M059J (cell line): ENCODE data around the gene TNKS2. TPM values are rescaled to one million over a fixed set of nuclear protein-coding genes. Genes with fewer than 3 reads are reported as not detected.
"Not testable (repeated sequence)": the region's sequence is repeated elsewhere in the genome, so short reads cannot be mapped to it uniquely, and the experiment has no call there.

Experiments used
- DNase-seq: peaks from one replicate; pipeline ENCODE4 v3.0.0-alpha.2; 2012; ENCODE audit warnings: low read depth
- total RNA-seq: library from RNA; depleted of rRNA; stranded (reverse); fragments of >200 nt; shearing (Covaris generic); gene quantifications from 2 replicates; pipeline ENCODE4 v1.2.3, GENCODE V29; 2014; rRNA removed

Gene TNKS2
- 17.3 and 30.0 TPM in 2 replicates for total RNA-seq

DNA sequence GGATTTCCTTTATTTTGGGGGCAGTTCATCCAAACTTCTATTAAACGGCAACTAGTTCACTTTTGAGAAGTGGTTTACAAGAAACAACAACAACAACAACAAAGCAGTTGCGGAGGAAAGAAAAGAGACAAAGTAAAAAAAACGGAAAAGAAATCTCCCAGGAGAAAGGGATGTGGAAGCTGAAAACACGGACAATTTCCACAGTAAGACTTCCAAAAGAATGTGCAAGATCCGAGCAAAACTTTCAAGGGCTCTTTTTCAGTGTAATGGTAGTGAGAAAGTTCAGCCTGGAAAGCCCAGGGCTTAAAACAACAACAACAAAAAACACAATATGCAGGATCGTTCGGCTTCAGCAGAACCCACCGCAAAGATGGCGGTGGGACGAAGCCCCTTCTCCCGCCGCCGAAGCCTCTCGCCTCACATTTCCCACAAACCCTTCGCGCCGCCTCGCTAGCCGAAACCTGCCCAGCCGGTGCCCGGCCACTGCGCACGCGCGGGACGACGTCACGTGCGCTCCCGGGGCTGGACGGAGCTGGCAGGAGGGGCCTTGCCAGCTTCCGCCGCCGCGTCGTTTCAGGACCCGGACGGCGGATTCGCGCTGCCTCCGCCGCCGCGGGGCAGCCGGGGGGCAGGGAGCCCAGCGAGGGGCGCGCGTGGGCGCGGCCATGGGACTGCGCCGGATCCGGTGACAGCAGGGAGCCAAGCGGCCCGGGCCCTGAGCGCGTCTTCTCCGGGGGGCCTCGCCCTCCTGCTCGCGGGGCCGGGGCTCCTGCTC lies at the start of gene TNKS2:
Gene TNKS2 (plus strand): TSS at position 553 of the 775 bp plus-strand sequence. CDS start 265 bp downstream, outside the sequence.
- DNase-seq, result peak; percentile 92

DNA sequence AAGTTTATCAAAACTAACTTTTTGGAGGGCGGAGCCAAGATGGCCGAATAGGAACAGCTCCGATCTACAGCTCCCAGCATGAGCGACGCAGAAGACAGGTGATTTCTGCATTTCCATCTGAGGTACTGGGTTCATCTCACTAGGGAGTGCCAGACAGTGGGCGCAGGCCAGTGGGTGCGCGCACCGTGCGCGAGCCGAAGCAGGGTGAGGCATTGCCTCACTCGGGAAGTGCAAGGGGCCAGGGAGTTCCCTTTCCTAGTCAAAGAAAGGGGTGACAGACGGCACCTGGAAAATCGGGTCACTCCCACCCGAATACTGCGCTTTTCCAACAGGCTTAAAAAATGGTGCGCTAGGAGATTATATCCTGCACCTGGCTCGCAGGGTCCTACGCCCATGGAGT lies 48.6 kb upstream of the TNKS2 start:
- DNase-seq, result not testable (repeated sequence)

DNA sequence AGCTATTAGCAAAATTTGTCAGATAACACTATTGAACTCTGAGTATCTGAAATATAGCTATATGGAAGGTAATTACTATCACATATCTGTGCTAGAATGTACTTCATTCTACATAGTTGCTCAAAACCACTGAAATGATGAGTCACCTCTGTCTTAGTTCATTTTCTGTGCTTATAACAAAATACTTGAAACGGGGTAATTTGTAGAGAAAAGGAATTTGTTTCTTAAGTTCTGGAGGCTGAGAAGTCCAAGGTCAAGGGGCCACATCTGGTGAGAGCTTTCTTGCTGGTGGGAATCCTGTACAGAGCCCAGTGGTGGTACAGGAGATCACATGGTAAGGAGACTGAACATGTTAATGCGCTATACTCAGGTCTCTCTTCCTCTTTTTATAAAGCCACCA lies 41.9 kb upstream of the TNKS2 start:
- DNase-seq, result peak; percentile 49

GRCh38 chr10:91758303-91759146 lies 39.7 kb upstream of the TNKS2 start:
- peak; percentile 57 for DNase-seq

- DNase-seq, result peak; percentile 62
These were observed 38.6 kb upstream of the TNKS2 start for GRCh38 chr10:91759581-91759986.

DNA sequence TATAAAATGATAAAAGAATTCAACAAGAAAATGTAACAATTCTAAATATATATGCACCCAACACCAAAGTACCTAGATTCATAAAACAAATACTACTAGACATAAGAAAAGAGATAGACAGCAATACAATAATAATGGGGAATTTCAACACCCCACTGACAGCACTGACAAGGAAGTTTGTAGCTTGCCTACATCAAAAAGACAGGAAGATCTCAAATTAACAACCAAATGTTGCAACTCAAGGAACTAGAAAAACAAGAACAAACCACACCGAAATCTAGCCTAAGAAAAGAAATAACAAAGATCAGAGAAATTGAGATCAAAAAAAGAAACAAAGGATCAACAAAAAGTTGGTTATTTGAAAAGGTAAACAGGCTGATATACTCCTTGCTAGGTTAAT lies 36.5 kb upstream of the TNKS2 start:
- DNase-seq, result no peak

DNA sequence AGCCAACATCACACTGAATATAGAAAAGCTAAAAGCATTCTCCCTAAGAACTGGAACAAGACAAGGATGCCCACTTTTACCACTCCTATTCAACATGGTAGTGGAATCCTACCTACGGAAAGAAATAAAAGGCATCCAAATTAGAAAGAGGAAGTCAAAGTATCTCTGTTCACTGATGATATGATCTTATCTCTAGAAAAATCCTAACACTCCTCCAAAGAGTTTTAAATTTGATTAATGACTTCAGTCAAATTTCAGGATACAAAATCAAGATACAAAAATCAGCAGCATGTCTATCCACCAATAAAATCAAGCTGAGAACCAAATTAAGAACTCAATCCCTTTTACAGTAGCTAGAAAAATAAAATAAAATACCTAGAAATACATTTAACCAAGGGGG lies 35.3 kb upstream of the TNKS2 start:
- DNase-seq, result no peak

DNA sequence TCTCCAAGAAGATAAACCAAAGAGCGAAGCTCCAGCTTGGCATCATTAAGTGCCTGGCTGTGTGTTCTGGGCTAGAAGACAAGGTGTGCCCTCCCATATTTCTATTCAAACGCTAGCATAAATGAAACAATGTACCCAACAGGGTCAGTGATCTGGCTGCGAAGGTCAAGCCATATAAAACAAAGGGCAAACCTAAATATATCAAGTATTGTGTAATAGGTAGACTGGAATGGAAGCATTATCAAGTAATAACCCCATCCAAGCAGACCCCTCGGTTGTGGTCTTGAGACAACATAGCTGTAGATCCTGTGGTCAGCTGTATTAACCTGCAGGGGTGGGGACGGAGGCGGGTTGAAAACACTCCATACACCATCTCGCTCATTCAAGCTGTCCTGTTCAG lies 31.6 kb upstream of the TNKS2 start:
- DNase-seq, result no peak

- no peak for DNase-seq
These were observed 30.1 kb upstream of the TNKS2 start for GRCh38 chr10:91768123-91768522.

DNA sequence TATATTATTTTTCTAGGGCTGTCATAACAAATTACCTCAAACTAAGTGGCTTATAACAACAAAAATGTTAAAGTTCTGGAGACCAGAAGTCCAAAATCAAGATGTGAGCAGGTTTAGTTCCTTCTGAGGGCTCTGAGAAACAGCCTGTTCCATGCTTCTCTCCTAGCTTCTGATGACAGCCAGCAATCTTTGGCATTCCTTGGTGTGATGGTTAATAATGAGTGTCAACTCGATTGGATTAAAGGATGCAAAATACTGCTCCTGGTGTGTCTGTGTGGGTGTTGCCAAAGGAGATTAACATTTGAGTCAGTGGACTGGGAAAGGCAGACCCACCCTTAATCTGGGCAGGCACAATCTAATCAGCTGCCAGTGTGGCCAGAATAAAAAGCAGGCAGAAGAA lies 26.3 kb upstream of the TNKS2 start:
- no peak for DNase-seq

GRCh38 chr10:91772461-91772860 lies 25.8 kb upstream of the TNKS2 start:
- no peak for DNase-seq

DNA sequence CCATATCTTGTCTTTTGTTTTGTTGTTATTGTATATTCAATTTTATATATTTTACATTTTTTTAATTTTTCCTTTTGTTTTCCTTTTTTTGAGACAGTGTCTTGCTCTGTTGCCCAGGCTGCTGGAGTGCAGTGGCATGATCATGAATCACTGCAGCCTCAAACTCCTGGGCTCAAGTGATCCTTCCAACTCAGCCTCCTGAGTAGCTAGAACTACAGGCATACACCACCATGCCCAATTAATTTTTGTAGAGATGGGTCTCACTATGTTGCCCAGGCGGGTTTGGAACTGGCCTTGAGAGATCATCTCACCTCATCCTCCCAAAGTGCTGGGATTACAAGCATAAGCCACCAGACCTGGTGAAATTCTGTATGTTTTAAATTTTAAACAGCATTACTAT lies 25.4 kb upstream of the TNKS2 start:
- DNase-seq, result no peak

DNA sequence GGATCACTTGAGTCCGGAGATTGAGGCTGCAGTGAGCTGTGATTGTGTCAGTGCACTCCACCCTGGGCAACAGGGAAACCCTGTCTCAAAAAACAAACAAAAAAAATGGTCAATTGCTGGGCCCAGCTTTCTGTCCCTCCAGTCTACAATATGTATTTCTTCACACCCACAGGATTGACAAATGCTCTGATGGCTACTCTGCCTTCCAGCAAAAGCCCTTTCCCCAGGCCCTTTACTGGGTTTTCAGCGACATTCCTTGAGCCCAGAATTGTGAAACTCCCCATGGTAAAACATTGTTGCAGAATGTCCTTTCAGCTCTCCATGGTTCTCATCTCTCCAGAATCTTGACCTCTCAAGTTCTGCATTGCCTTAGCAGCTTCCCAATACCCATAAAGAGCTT lies 23.7 kb upstream of the TNKS2 start:
- DNase-seq, result no peak

GRCh38 chr10:91775731-91776130 lies 22.5 kb upstream of the TNKS2 start:
- DNase-seq, result no peak

- DNase-seq, result no peak
These were observed 22.0 kb upstream of the TNKS2 start for GRCh38 chr10:91776266-91776665.

GRCh38 chr10:91778485-91778884 lies 19.7 kb upstream of the TNKS2 start:
- DNase-seq, result no peak

DNA sequence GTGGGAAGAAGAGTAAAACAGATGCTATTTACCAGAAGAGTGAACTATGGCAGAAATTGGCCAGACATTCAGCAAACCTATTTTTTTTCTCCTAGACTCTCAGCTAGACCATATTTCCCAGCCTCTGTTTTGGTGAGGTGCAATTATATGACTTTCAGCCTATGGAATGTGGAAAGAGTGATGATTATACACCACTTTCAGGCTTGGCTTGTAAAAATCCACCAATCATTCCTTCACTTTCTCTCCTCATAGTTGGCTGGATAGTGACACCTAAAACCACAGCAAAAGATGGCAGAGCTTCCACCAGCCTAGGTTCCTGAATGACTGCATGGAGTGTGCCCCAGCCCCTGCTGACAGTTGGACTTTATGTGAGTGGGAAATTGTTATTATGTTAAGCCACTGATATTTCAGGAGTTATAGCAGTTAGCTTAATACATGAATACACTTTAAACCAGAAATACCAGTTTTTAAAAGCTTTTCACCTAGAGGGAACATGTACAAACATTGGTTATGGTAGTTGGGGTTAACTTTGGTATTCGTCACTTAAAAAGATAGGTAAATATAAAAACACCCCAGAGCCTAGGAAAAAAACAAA lies 19.1 kb upstream of the TNKS2 start:
- DNase-seq, result peak; percentile 16

DNA sequence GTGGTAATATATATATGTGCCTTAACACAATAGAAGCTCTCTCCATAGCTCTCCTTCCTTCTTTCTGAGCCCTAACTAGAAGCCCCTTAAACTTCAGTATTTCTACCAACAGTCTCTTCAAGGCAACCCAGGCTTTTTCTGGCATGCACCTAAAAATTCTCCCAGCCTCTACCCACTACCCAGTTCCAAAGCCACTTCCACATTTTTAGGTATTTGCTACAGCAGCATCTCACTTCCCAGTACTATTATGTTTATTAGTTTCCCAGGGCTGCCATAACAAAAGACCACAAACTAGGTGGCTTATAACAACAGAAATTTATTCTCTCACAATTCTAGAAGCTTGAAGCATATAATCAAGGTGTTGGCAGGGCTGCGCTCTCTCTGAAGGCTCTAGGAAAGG lies 15.7 kb upstream of the TNKS2 start:
- no peak for DNase-seq

DNA sequence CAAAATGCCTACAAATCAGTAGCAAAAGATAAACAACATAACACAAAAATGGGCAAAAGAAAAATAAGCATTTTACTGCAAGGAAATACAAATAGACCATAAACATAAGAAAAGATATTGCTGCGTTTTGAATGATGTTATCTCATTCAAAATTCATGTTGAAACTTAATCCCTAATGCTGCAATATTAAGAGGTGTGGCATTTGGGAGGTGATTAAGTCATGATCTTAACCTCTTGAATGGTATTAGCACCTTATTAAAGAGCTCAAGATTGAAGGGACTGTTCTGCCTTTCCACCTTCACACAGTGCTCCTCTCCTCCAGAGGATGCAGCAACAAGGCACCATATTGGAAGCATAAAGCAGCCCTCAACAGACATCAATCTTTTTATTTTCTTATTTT lies 12.4 kb upstream of the TNKS2 start:
- no peak for DNase-seq

DNA sequence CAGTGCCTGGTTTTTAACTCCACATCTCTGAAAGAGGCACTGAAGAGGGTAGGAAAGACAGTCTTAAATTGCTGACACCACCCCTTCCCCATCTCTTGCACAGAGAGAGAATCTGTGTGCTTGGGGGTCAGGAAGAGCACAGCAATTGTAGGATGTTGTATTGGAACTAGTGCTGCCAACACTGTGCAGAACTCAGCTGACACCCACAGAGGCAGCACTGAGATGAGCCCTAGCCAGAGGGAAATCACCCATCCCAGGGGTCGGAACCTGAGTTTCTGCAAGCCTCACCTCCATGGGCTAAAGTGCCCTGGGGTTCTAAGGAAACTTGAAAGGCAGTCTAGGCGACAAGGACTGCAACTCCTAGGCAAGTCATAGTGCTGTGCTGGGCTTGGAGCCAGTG lies 11.0 kb upstream of the TNKS2 start:
- no peak for DNase-seq

DNA sequence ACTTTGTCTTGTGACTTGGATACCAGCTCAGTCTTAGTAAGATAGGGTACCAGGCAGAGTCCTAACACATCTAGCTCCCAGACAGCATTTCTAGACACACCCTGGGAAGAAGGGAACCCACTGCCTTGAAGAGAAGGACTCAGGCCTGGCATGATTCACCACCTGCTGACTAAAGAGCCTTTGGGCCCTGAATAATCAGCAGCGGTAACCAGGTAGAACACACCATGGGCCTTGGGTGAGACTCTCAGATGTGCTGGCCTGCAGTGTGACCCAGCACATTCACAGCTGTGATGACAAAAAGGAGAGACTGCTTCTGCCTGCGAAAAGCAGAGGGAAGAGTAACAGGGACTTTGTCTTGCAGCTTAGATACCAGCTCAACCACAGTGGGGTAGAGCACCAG lies 10.4 kb upstream of the TNKS2 start:
- no peak for DNase-seq

DNA sequence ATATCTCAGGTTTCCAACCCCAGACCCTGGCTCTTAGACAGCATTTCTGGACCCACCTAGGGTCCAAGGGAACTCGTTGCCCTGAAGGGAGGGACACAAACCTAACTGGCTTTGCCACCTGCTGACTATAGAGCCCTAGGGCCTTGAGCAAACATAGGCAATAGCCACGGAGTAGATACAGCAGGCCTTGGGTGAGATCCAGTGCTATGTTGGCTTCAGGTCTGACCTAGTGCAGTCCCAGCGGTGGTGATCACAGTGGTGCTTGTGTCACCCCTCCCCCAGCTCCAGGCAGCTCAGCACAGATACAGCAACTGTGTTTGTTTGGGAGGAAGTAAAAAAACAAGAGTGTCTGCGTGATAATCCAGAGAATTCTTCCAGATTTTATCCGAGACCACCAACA lies 9.7 kb upstream of the TNKS2 start:
- DNase-seq, result no peak
